HG02870 (cell line): ENCODE data around the gene COX14.
"Not testable (repeated sequence)": the region's sequence is repeated elsewhere in the genome, so short reads cannot be mapped to it uniquely, and the experiment has no call there.

Experiments used
- ATAC-seq: cut with Tn5 transposase; IDR thresholded peaks from one replicate; pipeline ENCODE4 v1.9.1; 2021; ENCODE audit warnings: mild to moderate bottlenecking, moderate library complexity; ENCODE audit not compliant: unreplicated experiment

The COX14 gene

DNA sequence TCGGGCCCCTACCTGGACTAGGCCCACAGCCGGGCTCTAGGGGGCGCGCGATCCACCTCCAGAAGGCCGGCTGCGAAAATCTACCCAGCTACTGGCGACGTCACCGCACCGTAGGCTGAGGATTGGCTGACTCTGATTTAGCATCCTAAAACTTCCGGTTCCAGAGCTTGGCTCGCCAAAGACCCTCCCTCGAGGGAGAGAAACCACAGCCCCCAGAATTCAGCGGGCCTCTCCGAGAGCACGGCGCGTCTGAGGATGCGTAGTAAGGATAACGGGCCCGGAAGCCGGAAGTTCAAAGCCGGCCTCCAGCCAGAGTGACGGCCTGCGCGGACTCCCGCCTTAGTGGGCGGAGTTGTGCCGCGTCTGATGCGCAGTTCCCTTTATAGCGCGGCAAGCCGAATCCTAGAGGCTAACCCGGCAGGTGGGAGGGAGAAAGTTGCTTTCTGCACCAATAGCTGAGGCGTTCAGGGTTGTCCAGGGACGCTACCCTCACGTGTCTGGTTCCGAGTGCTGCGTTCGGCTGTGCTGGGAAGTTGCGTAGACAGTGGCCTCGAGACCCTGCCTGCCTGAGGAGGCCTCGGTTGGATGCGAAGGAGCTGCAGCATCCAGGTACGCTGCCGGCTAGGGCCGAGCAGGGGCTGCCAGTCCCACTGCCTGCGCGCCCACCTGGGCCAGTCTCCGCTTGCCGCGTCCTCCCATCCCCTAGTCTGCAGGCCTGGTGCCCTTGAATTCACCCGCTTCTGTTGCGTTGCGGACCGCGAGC, at the start of gene COX14:
COX14 (plus strand) TSS at position 544 of the 763 bp plus-strand sequence. CDS start 7,808 bp downstream, outside the sequence.
- ATAC-seq = peak; percentile 83

DNA sequence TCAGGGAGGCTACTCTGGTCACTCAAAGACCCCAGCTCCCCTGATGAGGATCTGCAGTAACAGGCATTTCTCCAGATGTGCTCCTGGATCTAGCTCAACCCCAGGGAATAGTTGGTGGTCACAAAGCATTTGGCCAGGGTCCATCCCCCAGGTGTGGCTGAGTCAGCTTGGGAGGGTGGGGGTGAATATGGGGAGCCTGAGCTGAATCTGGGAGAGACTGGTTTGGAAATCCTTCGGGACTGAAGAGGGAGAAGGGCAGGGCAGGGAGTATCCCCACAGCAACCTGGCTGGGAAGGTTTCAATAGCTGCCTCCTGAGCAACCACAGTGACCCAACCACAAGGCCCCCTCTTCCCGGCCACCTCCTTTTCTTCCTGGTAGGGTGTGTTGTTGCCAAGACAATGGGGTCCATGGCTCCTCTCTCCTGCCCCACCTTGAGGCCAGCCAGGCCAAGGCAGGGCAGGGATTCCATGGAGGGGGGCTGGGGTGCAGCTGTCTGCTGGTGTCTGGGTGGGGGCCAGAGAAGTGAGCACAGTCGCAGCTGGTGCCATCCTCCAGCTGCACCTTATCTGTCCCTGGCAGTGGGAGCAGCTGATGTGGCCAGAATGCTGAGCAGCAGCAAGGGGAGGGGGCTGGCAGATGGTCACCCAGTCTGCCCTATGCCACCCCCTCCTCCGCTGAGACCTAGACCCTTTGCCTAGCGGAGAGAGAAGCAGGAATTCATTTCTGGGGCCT, 49.1 kb upstream of the COX14 start:
- ATAC-seq = no peak

DNA sequence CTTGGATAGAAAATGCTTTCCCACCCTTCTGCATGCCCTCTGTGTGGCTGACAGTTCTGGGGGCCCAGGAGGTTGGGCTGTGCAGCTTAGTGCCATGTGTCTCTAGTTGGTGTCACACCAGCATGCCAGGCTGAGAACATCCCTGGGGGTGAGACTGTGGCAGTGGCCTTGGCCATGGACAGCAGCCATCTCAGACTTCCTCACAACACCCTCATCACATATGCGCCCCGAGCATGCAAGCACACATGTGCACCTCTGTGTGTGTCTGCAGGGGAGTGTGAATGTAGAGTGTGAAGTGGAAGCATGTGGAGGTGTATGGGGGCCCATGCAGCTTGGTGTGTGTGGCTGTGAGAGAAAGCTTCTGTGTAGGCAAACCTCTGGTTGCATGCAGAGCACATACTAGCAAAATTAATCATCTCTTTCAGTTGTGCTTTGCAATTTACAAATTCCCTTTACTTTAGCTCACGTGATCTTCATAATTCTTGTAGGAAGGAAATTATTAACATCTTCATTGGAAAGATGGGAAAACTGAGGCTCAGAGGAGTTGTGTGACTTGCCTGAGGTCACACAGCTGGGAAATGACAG, 46.2 kb upstream of the COX14 start:
- ATAC-seq = no peak

DNA sequence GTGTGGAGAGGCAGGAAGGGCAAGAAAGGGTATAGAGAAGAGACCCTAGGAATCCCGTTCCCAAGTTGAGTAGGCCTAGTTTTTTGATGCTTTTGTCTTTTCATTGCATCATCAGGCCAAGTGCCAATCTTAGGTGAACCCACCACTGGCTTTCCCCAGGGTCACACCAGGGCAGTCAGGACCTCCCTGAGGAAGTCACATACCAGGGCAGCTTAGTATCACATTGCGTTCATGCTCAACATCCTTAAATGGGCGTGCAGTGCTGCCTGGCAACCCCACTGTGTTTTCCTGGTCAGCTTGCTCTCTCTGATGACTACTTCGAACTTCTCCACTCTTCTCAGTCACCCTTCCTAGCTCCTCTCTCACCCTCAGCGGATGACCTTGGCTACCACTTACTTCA, 45.6 kb upstream of the COX14 start:
- no peak for ATAC-seq

DNA sequence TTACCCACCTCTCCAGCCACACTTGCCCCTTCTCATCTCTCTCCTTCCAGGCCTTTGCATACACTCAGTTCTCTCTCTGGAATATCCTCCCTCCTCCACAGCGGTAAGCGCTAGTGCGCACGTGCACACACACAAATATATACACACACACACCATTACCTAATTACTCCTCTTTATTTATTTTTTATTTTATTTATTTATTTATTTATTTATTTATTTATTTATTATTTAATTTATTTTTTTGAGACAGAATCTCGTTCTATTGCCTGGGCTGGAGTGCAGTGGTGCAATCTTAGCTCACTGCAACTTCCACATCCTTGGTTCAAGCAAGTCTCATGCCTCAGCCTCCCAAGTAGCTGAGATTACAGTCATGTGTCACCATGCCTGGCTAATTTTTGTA, 43.0 kb upstream of the COX14 start:
- no peak for ATAC-seq

DNA sequence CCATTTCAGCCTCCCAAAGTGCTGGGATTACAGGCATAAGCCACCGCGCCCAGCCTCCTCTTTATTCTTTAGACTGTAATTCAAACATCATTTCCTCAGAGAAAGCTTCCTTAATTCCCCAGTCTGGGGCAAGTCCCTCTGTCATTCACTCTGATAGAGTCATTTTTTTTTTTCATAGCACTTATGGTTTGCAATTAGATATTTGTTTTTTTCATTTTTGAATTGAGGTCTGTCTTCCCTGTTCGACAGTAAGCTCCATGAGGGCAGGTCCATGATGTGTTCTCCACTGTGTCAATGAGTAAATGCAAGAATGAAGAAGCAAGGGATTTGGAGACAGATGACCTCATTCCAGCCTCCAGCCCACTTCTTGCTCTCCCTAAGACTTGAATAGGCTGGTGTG, 42.5 kb upstream of the COX14 start:
- no peak for ATAC-seq

DNA sequence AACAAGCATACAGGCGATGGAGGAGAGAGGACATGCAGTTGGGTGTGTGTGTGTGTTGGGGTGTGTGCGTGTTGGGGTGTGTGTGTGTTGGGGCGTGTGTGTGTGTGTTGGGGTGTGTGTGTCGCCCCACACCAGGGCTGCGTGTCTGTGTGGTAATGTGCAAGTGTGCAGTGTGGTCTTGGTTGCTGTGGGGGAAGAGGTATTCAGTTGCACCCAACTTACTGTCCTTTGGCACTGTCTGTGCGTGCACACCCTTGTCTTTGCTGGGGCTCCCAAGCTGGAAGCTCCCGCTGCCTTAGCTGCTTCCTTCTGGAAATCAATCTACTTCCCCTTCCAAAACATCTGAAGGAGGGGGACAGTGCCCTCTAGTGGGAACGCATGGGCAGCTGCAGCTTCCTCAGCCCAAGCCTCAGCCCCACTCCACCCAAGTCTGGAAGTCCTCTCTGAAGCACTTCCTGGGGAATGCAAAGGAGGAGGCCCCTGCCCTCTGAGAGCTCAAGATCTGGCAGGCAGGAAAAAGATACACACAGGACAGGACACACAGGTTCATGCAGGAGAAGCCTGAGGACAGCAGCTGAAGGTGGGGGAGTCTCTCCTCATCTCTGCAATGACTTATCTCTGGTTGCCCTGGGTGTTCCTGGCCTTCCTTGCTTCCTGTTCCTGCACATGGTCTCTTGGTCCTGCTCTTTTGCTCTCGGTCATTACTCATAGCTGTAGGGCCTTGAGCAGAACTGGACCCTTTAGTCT, 41.5 kb upstream of the COX14 start:
- no peak for ATAC-seq

DNA sequence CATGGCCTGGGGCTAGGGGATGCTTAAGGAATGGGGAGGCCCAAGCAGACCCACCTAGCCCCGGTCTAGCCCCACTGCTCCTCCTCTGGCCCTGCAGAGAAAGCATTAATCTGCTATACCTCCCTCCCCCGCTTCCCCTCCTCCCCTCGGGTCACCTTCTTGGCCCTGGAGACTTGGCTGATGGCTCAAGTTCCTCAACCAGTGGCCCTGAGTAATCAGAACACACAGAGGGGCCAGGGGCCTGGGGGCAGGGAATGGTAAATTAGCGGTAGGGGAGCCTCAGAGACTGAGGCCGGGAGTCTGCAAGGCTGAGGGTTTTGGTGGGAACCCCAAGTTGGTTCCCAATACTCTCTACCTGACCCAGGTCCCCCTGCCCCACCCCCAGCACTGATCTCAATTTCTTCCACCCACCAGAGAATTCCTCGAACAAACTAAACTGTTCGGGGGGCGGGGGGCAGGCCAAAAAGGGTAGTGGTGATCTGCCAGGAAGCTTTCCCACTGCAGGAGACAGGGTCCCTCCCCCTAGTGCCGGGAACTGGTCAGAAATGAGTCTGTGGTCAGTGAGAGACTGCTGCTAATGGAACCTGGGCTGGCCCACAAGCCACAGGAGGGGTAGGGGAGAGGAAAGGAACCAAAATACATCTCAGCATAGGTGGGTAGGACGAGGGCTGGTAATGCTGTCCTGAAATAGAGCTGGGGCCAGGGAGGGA, 39.7 kb upstream of the COX14 start:
- ATAC-seq = no peak

DNA sequence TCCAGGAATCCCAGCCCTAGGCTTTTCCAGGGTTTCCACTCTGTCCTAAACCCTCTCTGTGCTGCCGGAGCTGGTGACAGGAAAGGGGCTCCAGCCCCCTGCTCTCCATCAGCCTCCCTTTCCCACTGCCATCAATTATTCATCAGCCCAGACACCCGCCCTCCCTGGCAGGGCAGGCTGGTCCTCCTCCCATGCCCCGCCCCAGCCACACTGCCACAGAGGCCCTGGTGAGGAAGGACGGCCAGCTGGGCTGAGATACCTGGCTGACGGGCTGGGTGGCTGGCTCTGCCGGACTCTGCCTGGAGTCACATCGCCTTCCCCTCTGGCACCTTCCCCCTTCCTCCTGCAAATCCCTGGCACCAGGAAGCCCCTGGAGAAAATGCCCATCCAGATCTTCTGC, 38.8 kb upstream of the COX14 start:
- ATAC-seq = no peak

DNA sequence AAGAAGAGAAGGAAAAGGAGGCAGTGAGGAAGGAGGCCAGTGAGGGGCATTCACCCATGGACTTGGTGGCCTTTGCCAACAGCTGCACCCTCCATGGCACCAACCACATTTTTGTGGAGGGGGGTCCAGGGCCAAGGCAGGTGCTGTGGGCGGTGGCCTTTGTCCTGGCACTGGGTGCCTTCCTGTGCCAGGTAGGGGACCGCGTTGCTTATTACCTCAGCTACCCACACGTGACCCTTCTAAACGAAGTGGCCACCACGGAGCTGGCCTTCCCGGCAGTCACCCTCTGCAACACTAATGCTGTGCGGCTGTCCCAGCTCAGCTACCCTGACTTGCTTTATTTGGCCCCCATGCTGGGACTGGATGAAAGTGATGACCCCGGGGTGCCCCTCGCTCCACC, 38.3 kb upstream of the COX14 start:
- ATAC-seq = no peak

DNA sequence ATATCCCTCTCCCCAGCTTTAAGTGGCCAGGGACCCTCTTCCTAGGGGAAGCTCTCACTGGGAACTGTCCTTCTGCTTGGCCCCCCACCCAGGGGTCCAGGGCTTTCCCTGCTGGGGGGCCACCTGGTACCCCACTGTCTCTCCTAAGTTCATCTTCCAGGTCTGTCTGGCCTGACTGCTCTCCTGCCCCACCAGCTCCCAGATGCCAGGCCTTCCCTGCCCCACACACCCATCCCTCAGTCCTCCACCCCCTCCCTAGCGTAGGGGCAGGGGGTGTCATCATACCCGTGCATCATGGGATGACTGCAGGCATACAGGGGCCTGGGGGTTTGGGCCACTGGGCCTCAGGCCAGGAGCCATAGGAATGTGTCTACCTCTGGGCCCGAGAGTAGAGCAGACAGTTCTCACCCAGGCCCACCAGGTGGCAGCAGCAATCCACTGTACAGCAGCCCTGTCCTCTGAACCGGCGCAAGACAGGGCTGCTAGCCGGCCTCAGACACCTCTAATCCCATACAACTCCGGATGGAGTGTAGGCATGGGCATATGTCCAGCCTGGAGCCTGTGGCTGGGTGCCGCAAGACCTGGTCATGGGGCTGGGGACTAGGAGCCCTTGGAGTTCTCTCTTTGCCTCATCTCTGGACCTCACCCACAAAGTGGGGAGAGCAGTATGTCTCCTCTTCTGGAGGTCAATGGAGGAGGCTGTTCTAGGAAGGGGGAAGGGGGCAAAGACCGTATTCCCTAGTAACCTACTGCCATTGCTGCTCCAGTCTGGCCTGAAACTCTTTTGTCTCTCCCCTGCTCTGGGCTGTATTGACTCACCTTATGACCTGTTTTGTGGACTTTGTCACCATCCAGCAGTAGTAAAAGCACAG, 36.9 kb upstream of the COX14 start:
- ATAC-seq = peak; percentile 83

DNA sequence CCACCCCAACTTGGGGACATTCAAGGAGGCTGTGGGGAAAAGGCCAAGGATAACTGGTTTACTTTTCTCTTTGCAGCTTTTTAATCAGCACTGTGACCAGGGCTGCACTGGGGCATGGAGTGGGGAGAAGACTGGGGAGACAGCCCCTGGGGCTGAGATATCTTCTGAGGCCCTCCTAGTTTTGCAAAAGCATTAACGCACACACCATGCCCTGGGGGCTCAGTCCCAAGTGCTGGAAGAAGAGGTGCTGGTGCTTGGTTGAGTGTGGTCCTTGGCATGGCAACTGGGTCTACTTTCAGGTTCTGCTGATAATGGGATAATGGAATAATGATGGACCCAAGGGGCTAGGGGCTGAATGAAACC, 36.2 kb upstream of the COX14 start:
- ATAC-seq = no peak

DNA sequence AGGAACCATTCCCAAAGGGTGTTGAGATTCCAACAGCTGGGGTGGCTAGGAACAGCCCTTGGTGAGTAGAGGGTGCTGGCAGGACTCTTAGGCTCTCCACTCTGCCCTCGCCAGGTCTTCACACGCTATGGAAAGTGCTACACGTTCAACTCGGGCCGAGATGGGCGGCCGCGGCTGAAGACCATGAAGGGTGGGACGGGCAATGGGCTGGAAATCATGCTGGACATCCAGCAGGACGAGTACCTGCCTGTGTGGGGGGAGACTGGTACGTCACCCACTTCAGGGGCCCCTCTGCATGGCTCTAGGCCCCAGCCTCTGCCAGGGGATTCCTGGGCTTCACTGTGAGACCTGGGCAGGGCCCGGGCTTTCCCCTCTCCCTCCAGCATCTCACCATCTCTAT, 34.9 kb upstream of the COX14 start:
- no peak for ATAC-seq

DNA sequence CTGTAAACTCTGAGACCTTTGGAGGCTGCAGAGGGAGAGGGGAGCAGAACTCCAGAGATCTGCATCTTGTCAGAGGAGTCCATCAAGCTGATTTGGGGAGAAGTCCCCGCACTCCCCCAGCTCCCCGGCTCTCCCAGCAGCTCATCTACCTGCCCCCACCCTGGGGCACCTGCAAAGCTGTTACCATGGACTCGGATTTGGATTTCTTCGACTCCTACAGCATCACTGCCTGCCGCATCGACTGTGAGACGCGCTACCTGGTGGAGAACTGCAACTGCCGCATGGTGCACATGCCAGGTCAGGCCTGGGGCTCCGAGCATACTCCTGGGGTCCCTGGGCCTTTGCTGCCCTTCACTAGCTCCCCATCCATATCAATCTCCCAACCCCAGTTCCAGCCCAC, 33.8 kb upstream of the COX14 start:
- no peak for ATAC-seq

DNA sequence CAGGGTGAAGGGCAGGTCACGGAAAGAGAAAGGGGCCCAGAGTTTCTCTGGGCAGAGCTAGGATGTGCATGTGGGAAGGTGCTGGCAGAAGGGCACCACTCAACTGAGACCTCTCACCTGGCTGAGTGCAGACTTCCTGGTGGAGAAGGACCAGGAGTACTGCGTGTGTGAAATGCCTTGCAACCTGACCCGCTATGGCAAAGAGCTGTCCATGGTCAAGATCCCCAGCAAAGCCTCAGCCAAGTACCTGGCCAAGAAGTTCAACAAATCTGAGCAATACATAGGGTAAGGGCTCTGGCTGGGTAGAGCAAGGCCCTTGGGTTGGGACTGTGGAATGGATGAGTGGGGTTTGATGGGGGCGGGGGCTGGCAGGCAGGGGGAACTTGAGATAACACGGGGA, 32.3 kb upstream of the COX14 start:
- no peak for ATAC-seq

DNA sequence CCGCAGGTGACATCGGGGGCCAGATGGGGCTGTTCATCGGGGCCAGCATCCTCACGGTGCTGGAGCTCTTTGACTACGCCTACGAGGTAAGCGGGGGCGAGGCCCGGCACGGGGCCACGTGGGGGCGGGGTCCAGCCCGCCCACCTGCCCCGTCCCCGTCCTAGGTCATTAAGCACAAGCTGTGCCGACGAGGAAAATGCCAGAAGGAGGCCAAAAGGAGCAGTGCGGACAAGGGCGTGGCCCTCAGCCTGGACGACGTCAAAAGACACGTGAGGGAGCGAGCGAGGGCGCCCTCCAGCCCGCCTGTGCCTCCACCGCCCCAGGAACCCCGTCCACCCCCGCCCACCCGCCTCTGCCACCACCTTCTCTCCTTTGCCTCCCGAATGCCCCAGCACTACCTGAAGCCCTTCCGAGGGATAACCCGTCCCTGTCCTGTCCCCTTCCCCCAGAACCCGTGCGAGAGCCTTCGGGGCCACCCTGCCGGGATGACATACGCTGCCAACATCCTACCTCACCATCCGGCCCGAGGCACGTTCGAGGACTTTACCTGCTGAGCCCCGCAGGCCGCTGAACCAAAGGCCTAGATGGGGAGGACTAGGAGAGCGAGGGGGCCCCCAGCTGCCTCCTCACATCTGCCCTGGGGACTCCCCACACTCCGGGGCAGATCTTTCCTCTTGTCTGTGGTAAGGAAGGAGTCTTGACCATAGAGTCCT, 30.8 kb upstream of the COX14 start:
- ATAC-seq = no peak

DNA sequence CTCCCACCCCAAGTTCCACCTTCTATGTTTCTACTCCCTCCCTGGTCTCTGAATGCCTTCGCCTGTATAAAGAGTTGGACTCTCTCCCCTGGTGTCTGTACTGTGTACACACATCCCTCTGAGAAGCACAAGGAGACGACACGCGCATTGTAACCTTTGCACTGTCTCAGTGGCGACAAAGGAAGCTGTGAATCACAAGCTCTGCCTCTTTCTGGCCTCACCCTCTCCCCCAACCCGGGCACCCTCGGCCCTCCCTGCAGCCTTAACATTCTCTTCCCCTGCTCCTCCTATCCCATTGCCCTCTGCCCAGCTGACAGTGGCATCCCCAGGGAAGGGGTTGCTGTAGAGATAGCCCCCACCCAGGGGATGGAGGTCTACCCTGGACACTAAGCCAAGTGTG, 29.4 kb upstream of the COX14 start:
- no peak for ATAC-seq

DNA sequence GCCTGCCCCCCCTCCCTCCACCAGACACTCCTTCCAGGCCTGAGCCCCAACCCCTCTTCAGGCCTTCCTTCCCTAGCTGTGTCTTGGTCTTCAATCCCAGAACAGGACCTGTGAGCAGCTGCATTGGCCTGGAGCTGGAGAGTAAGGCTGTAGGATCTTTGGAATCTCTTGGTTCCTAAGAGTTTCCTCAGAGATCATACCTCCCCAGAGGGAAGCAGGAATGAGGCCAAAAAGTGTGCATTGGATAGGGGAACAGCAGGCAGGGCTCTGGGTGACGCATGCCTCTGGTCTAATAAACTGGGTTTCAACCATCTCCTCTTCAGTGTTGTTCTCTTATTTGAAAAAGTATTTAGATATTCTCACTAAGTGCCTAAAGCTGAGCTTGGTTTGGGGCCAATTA, 28.7 kb upstream of the COX14 start:
- ATAC-seq = no peak

DNA sequence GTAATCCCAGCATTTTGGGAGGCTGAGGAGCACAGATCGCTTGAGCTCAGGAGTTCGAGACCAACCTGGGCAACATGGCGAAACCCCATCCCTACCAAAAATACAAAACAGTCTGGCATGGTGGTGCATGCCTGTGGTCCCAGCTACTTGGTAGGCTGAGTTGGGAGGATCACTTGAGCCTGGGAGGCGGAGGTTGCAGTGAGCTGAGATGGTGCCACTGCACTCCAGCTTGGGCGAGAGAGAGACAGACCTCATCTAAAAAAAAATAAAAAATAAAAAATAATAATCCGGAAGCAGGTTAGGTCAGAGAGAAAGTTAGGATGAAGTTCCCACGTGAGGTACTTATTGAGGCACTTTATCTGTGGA, 27.6 kb upstream of the COX14 start:
- ATAC-seq = not testable (repeated sequence)
